HG03432 (cell line): ENCODE measurements around the gene ASXL2.
"Not testable (repeated sequence)": the region's sequence is repeated elsewhere in the genome, so short reads cannot be mapped to it uniquely, and the experiment has no call there.

Experiments
- ATAC-seq: cut with Tn5 transposase; IDR thresholded peaks from one replicate; pipeline ENCODE4 v1.9.1; 2021; ENCODE audit warnings: mild to moderate bottlenecking, moderate library complexity; ENCODE audit not compliant: unreplicated experiment

The ASXL2 gene

DNA sequence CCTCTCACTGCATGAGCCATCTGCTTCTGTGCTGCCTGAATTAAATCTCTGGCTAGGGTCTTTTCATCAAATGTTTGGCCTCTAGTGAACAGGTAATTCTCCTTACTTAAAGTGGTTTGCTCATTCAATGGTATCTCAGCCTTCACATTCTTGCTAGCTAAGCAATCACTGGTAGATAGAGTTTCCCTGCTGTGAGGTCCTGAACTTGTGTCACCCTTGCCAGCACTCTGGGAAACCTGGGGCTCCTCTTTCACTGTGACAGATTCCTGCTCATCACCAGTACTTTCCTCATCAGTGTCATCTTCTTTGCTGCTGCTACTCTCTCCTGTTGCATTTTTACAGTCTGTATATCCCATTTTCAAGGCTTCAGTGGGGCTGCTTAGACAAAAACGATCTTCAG, 135.8 kb downstream of the ASXL2 start:
- ATAC-seq: no peak

DNA sequence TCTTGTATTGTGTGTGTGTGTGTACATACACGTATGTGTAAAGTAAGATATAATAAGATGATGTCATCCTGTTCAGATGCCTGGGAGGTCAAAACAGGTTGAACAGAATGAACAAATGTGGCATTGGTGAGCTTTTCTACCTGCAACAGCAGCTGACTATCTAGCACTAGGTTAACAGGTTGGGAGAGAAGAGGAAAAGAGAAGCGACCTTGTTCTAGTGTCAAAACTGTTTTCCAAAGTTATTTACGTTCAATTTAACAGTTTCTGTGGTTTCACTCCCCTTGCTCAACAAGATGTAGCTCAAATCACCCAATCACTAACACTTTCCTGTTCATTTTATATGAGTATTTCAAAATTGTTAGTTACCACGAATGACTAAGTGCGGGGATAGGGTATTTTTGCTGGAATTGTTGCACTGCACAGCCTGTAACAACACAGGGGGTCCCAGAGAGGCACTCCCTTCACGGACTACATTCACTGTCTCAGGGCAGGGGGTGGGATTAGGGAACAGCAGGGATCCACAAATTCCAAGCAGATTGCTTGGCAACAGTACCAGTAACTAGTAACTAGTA, 137.4 kb downstream of the ASXL2 start:
- ATAC-seq: no peak

DNA sequence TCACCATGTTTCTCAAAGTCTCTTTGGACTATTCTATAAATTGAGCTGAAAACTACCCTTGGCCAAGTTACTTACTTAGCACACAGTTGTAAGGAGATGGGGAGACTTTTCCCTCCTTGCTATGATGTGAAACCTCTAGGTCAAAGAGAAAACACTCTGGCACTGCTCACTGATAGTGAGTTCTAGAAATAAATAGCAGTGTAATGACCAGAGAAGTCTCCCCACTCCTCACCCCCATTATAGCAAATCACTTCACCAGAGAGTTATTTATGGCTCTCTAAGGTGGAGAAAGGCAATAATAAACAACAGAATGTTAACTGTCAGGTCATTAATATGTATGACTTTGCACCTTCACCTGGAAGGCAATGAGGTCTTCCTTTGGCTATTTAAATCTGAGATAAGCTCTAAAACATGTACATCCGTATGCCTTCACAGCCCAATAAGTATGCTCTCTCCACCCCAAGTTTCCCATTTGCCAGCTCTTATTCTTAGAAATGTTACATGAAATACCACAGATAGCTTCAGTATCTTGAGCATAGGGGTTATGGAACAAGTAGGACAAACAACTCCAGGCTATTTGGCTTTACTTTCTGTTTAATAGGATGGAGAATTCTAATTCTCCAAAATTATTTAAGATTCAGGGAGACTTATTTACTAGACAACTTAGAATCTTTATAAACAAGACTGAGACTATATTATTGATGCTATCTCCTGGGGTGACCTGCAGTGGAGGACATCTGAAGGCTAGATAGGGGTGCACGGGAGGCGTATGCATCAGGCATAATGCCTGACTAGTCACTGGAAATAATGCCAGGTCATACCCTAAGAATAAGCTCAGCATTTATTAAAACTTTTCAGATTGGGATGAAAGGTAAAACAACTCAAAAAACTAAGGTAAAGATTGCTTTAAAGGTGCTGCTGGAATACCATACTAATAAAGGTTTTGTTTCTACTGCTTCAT, 139.6 kb downstream of the ASXL2 start:
- ATAC-seq: no peak

DNA sequence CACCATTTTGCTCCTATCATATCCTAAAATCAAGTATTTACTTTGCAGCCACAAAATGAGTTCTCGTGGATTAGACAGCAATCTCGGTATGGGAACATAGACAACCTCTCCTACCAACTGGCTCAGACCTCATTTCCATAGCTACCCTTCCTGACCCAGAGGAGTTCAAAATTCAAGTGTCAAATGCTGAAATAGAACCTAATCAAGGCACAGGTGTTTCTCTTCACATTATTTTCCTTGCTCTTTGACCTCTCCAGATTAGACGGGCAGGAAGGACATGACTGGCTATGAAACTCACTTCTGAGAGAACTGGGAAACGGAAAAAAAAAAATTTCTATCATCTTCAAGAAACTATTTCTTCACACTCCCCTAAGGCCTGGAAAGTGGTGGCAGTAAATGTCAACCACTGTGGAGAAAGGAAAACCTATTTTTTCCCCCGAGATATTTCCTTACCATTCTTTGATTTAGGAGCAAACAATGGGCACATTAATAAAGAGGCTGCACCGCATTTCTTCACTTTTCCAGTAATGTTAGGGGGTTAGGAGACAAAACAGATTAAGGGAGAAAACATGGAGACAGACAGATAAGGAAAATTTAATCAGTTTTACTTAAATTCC, 141.3 kb downstream of the ASXL2 start:
- ATAC-seq: no peak

DNA sequence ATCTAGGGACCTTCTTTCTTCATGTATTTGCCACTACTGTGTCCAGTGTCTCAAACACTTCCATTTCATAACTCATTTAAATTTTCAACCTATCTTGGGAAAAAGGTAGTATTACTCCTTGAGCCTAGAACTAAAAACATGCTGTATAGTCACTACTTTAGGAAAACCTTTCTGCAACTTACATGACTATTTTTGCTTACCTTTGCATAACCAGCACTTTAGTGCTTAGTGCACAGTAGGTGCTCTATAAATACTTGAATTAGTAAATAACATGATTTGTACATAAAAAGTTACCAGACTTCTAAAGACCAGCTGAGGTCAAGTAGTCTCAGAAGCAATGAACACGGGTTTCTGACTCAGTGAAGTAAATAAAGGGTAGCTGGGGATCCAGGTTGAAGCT, 142.5 kb downstream of the ASXL2 start:
- ATAC-seq: no peak

DNA sequence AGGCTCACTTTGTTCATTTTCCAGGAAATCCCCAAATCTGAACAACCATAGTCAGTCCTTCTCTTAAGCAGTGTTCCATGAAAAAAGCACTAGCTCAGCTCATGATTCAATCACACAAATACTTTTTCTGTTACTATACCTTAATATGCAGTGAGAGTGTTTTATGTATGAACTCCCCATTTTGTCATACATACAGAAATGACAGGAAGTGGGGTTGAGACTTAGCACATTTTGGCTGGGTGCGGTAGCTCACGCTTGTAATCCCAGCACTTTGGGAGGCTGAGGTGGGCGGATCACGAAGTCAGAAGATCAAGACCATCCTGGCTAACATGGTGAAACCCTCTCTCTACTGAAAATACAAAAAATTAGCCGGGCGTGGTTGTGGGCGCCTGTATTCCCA, 149.7 kb downstream of the ASXL2 start:
- ATAC-seq: no peak

DNA sequence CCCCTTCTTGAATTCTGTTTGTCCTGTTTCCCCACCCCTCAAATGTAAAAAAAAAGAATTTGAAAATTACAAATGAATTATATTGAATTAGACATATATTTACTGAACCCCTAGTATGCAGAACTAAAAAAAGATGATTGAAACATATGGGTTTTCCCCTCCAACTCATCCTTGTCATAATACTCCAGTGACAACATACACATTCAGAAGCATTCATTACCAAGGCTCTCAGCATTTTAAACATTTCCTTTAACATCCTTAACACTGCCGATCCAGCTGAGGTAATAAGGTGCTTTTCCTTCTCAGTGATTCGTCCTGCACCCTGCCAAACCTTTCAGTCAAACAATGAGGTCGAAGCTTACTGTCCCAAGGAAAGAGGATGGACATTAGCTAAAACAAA, 151.8 kb downstream of the ASXL2 start:
- ATAC-seq: no peak

DNA sequence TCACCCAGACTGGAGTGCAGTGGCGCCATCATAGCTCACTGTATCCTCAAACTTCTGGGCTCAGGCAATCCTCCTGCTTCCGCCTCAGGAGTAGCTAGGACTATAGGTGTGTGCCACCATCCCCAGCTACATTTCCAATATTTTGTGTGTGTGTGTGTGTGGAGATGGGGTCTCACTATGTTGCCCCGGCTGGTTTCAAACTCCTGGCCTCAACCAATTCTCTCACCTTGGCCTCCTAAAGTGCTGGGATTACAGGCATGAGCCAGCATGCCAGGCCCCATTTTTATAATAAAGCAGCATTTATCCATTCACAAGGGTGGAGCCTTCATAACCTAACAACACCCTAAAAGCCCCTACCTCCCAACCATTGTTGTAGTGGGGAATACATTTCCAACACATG, 152.4 kb downstream of the ASXL2 start:
- no peak for ATAC-seq

DNA sequence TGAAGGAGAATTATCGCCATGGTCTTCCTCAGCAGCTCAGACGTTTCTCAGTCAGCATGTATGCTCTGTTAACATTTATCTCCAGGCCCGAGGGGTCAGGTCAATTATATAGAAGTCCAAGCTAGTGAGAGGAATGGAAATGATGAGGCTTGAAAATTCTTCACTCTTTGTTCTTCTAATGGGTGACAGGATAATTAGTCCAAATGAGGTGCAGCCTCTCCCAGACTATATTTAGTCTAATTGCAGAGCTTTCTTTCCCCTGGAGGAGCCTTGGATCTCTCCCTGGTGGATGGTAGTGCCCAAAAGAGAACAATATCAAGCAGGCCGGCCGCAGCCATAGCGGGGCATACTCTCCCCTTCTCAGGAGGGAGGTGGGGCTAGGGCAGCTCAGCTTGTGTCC, 153.5 kb downstream of the ASXL2 start:
- ATAC-seq: no peak

DNA sequence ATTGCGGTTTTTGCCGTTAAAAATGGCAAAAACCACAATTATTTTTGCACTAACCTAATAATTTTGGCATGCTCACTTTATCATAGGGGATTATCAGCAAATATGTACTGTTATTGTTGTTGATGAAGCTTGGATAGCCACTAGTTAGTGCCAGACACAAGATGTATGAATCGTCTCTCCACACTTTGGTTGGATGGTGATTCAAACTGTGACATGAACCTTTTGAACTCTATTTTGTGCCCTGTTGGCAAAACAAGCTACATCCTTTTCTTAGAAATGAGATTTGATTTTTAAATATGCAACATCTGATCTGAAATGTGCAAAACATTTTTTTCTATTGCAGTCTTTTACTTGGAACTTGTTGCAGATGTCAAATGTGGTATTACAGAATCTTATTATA, 156.1 kb downstream of the ASXL2 start:
- no peak for ATAC-seq

DNA sequence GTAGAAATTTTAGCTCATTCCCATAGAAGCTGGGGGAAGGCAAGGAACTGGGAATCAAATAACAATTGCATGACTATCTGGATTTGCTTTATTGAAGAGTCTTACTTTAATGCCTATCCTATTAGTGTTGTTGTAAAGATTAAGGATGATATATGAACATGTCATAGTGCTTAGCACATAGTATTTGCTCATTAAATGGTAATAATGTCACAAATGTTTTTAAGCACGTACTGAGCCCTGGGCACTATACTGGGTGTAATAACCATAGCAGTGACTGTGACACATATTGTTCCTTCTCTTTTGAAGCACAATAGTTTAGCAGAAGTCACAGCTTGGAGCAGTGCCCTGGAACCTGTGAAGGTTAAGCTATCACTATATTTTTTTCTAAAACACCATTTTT, 157.7 kb downstream of the ASXL2 start:
- ATAC-seq: no peak

DNA sequence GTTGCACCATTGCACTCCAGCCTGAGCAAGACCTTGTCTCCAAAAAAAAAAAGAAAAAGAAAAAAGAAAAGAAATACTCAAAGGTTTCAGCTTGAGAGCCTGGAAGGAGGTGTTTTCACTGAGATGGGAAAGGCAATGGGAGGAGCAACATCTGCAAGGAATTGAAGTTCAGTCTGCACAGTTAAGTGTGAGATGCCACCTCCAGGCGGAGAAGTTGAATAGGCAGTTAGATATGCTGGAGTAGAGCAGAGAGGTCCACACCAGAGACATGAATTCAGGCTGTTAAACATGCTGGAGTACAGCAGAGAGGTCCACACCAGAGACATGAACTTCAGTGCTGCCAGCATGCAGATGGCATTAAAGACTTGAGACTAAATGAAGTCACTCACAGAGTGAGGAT, 163.5 kb downstream of the ASXL2 start:
- ATAC-seq: no peak

DNA sequence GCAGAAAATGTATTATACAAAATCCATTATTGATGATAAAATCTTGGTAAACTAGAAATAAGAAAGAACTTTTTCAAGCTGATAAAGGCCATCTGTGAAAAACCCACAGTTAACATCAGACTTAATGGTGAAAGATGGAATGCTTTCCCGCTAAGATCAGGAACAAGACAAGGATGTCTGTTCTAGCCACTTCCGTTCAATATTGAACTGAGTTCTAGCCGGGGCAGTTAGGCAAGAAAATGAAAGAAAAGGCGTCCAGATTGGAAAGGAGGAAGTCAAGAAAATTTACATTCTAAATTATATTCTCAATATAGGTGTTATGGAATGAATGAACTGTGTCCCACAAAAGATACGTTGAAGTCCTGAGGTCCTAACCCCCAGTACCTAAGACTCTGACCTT, 165.8 kb downstream of the ASXL2 start:
- no peak for ATAC-seq

DNA sequence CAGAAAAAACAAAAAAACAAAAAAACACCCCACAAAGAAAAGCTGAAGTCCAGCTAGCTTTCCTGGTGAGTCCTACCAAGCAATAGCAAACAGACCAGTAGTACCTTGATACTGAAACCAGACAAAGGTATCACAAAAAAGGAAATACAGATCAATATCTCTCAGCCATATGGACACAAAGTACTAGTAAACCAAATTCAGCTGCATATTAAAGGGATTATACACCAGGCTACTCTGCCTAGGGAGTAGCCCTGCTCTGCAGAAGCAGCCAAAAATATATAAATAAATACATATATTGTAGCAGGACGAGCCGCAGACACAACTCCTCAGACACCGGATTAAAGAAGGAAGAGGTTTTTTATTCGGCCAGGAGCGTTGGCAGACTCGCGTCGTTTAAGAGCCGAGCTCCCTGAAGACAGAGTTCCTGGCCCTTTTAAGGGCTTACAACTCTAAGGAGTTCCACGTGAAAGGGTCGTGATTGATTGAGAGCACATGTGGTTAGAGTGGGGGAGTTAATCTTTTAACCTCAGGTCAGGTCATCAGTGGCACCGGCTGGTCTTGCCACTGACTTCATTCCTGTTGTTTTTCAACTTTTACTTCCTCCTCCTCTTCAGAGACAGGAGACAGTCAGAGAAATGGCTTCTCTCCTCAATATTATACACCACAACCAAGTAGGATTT, 166.5 kb downstream of the ASXL2 start:
- ATAC-seq: no peak

DNA sequence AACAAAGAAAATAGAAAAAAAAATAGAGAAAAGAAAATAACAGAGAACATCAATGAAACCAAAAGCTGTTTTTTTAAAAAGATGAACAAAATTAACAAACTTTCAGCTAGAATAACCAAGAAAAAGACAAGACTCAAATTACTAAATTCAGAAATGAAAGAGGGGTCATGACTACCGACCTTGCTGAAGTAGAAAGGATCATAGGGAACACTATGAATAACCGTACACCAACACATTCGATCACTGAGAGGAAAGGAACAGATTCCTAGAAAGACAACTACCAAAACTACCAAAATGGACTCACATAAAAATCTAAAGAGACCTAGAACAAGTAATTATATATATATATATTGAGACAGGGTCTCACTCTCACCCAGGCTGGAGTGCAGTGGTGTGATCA, 167.5 kb downstream of the ASXL2 start:
- ATAC-seq: no peak

DNA sequence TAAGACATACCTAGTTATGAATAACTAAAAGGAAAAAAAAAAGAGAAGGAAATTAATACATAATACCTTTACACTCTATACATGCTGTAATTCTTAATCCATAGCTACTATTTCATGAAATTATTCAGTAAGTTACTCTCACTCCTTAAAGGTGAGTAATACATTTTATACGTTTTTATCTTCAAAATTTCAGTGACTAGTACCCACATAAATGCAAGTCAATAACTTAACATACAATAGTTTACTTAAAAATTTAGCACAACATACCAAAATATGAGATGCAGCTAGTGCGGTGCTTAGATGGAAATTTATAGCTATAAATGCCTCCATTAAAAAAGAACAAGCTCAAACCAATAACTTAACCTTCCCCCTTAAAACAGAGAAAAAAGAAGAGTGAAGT, 168.9 kb downstream of the ASXL2 start:
- ATAC-seq: no peak

DNA sequence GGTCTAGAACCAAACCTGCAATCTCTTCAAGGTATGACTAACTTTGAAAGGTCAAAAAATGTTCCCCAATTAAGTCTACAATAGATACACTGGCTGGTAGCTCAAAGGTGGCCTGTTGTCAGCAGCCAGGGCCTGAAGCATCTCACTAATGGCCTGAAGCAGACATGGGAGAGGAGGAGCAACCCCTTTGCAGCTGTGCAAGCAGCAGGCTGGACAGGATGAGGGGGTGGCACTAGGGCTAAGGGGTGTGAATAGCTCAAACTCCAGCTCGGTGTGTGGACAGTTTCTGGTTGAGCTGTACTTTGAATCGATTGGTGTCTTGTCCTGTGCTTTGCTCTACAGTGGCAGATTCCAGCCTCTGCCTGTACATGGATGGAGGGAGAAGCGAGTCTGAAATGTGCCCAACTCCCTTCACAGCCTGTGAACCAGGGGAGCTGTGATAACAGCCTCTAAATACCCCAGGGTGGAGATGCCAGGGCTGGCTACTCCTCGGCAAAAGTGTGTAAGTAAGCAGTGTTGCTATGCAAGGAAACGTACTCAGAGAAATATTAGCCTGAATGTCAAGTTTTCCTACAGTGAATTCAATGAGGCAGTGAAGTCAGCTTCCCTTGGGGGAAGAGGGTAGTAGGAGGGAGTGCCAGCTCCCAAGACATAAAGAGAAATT, 170.2 kb downstream of the ASXL2 start:
- ATAC-seq: no peak

DNA sequence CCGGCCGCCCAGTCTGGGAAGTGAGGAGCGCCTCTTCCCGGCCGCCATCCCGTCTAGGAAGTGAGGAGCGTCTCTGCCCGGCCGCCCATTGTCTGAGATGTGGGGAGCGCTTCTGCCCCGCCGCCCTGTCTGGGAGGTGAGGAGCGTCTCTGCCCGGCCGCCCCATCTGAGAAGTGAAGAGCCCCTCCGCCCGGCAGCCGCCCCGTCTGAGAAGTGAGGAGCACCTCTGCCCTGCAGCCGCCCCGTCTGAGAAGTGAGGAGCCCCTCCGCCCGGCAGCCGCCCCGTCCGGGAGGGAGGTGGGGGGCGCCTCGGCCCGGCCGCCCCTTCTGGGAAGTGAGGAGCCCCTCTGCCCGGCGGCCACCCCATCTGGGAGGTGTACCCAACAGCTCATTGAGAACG, 172.7 kb downstream of the ASXL2 start:
- ATAC-seq: not testable (repeated sequence)

DNA sequence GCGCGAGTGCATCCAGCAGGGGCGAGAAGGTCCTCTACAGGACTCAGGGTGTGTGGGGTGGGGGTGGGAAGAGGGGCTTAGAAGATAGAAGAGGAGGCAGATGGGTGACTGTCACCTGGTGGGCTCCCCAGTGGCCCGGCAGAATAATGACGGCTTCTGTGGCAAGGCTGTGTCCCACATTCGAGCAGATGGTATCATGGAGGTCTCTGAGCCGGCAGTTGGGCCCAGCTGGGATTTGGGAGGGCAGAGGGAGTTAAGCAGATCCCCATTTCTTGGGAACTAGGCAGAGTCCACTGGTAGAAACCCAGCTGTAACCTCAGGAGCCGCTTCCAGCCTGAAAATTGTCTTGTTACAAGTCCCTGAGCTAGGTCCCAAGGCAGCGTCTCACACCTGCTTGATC, 176.5 kb downstream of the ASXL2 start:
- ATAC-seq: no peak

DNA sequence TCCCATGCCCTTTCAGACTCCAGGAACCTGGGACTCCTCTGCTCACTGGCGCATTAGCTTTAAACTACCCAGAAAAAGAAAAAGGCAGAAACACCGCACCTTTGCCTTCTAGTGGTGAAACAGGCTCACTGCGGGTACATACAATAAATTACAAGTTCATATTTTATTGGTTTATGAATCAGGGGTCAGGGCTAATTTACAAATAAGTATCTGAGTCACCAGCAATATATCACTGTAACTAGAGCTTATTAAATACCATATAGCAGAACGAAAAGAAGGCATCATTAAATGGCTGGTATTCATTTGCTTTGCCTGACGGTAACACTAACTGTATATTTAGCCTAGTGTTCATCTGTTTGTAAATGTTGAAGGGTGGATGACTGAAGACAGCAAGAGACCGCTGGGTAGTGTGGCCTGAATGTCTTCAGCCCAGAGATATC, 178.0 kb downstream of the ASXL2 start:
- no peak for ATAC-seq

DNA sequence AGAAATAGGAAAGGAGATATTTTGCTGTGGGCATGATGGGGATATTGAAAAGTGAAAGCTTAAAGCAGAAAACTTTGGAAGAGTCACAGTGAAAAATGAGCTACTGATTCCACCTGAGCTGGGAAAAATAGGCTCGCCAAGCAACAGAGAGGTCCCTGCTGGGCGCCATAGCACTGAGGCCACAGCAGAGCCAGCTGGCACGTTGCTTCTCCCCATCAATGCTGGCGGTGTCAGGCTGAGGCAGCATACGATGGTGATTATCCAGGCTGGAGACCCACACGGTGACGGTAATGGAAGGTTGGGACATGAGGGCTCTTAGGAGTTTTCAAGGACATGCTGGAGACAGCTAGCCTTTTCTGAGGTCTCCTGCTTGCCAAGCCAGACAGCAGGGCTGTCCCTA, 179.1 kb downstream of the ASXL2 start:
- no peak for ATAC-seq
